ENCODE results near the gene PCDHGA7.
"Not testable (repeated sequence)": the region's sequence is repeated elsewhere in the genome, so short reads cannot be mapped to it uniquely, and the experiment has no call there.

Gene PCDHGA7

GRCh38 chr5:141371572-141372475 lies 10.7 kb upstream of the PCDHGA7 start:
- H3K36me3 ChIP-seq (ENCODE audit: control insufficient read depth in 1 of 2, insufficient read depth in 2 of 2, low read length in 2 of 2), result peaks cover 2 to 3% of the 10 kb centered on the region in 2 experiments
- no CpG with 5 or more reads among the region's 69 CpGs for WGBS (ENCODE audit: extremely low coverage, insufficient coverage, insufficient read length)
- no peak overlapping the region for H3K27ac ChIP-seq (ENCODE audit: low read depth, low read length)
- H3K4me3 ChIP-seq (ENCODE audit: low read depth, low read length), result peak overlapping the region; percentile 13
- H4K8ac ChIP-seq (ENCODE audit: low read depth, low read length), result no peak overlapping the region
- H2AFZ ChIP-seq (ENCODE audit: insufficient read depth, low read length, poor library complexity), result no peak overlapping the region
- no peak overlapping the region for H3K23ac ChIP-seq (ENCODE audit: low read length)
- no peaks in the 10 kb centered on the region for H3K79me1 ChIP-seq (ENCODE audit: low read length)
- H2AK5ac ChIP-seq (ENCODE audit: low read length), result no peak overlapping the region
- no peak overlapping the region for H2BK120ac ChIP-seq (ENCODE audit: insufficient read depth, low read length, poor library complexity)
- no peak for DNase-seq
- no peak overlapping the region for H3K4me2 ChIP-seq (ENCODE audit: low read length)
- no peaks in the 10 kb centered on the region for H3K79me2 ChIP-seq (ENCODE audit: control insufficient read depth, insufficient read depth, low read length, poor library complexity)
- H3K9me3 ChIP-seq (ENCODE audit: insufficient read depth, low read depth, low read length), result peaks cover 36% of the 10 kb centered on the region
- no peak overlapping the region for H3K4ac ChIP-seq (ENCODE audit: low read depth, low read length)
- no peak overlapping the region for H4K12ac ChIP-seq (ENCODE audit: low read depth, low read length)
- no peak overlapping the region for H3K18ac ChIP-seq (ENCODE audit: low read length)
- no peak overlapping the region for H3K9ac ChIP-seq (ENCODE audit: low read length)
- no peak overlapping the region for H3K14ac ChIP-seq (ENCODE audit: low read length)
- no peak overlapping the region for H2BK5ac ChIP-seq (ENCODE audit: low read depth, low read length, poor library complexity)
- no peak overlapping the region for H4K91ac ChIP-seq (ENCODE audit: low read depth, low read length)
- no peaks in the 10 kb centered on the region for H3K27me3 ChIP-seq (ENCODE audit: insufficient read depth, low read length)
- no peaks in the 10 kb centered on the region for H3K4me1 ChIP-seq (ENCODE audit: control insufficient read depth in 1 of 2, insufficient read depth in 2 of 2, low read length in 2 of 2)
- no peak overlapping the region for H2BK12ac ChIP-seq (ENCODE audit: low read length)

GRCh38 chr5:141373673-141374317 lies 8.7 kb upstream of the PCDHGA7 start, which contains the start of gene PCDHGA6:
PCDHGA6 (plus strand) TSS chr5:141373891; CDS start chr5:141374084, 193 bp downstream.
- no peak within 1 kb of the TSS for H4K12ac ChIP-seq (ENCODE audit: low read depth, low read length)
- H2BK12ac ChIP-seq (ENCODE audit: low read length), result no peak within 1 kb of the TSS
- peaks cover 2 to 3% of the 10 kb centered on the region in 2 experiments for H3K36me3 ChIP-seq (ENCODE audit: control insufficient read depth in 1 of 2, insufficient read depth in 2 of 2, low read length in 2 of 2)
- H2BK5ac ChIP-seq (ENCODE audit: low read depth, low read length, poor library complexity), result no peak within 1 kb of the TSS
- H3K9me3 ChIP-seq (ENCODE audit: insufficient read depth, low read depth, low read length), result peaks cover 36% of the 10 kb centered on the region
- WGBS (ENCODE audit: extremely low coverage, insufficient coverage, insufficient read length), result no CpG with 5 or more reads among the region's 27 CpGs
- H3K79me1 ChIP-seq (ENCODE audit: low read length), result no peaks in the 10 kb centered on the region
- H3K27ac ChIP-seq (ENCODE audit: low read depth, low read length), result no peak within 1 kb of the TSS
- H3K4me3 ChIP-seq (ENCODE audit: low read depth, low read length), result peak within 1 kb of the TSS; percentile 3
- no peak within 1 kb of the TSS for H4K91ac ChIP-seq (ENCODE audit: low read depth, low read length)
- no peak within 1 kb of the TSS for H2AFZ ChIP-seq (ENCODE audit: insufficient read depth, low read length, poor library complexity)
- no peak within 1 kb of the TSS for H3K9ac ChIP-seq (ENCODE audit: low read length)
- no peak within 1 kb of the TSS for H3K18ac ChIP-seq (ENCODE audit: low read length)
- H3K4ac ChIP-seq (ENCODE audit: low read depth, low read length), result no peak within 1 kb of the TSS
- DNase-seq, result peak in 1 of 2 donors; percentile 29
- no peak within 1 kb of the TSS for H3K23ac ChIP-seq (ENCODE audit: low read length)
- H3K4me2 ChIP-seq (ENCODE audit: low read length), result no peak within 1 kb of the TSS
- H2BK120ac ChIP-seq (ENCODE audit: insufficient read depth, low read length, poor library complexity), result no peak within 1 kb of the TSS
- H3K27me3 ChIP-seq (ENCODE audit: insufficient read depth, low read length), result no peaks in the 10 kb centered on the region
- H3K79me2 ChIP-seq (ENCODE audit: control insufficient read depth, insufficient read depth, low read length, poor library complexity), result no peaks in the 10 kb centered on the region
- H3K4me1 ChIP-seq (ENCODE audit: control insufficient read depth in 1 of 2, insufficient read depth in 2 of 2, low read length in 2 of 2), result no peaks in the 10 kb centered on the region
- H3K14ac ChIP-seq (ENCODE audit: low read length), result no peak within 1 kb of the TSS
- H2AK5ac ChIP-seq (ENCODE audit: low read length), result no peak within 1 kb of the TSS
- H4K8ac ChIP-seq (ENCODE audit: low read depth, low read length), result no peak within 1 kb of the TSS

- no peaks in the 10 kb centered on the region for H3K27me3 ChIP-seq (ENCODE audit: insufficient read depth, low read length)
These were observed 7.9 kb upstream of the PCDHGA7 start for GRCh38 chr5:141374627-141375026.

GRCh38 chr5:141375444-141376155 lies 6.9 kb upstream of the PCDHGA7 start:
- H4K91ac ChIP-seq (ENCODE audit: low read depth, low read length); H4K8ac ChIP-seq (ENCODE audit: low read depth, low read length); H3K79me1 ChIP-seq (ENCODE audit: low read length); DNase-seq; H2BK12ac ChIP-seq (ENCODE audit: low read length); H3K27me3 ChIP-seq (ENCODE audit: insufficient read depth, low read length); H2AK5ac ChIP-seq (ENCODE audit: low read length); H3K9ac ChIP-seq (ENCODE audit: low read length); H3K36me3 ChIP-seq (ENCODE audit: control insufficient read depth in 1 of 2, insufficient read depth in 2 of 2, low read length in 2 of 2); H4K12ac ChIP-seq (ENCODE audit: low read depth, low read length); H2BK5ac ChIP-seq (ENCODE audit: low read depth, low read length, poor library complexity); H3K79me2 ChIP-seq (ENCODE audit: control insufficient read depth, insufficient read depth, low read length, poor library complexity); H2BK120ac ChIP-seq (ENCODE audit: insufficient read depth, low read length, poor library complexity); H3K4me1 ChIP-seq (ENCODE audit: control insufficient read depth in 1 of 2, insufficient read depth in 2 of 2, low read length in 2 of 2); H3K14ac ChIP-seq (ENCODE audit: low read length); H2AFZ ChIP-seq (ENCODE audit: insufficient read depth, low read length, poor library complexity); H3K4me3 ChIP-seq (ENCODE audit: low read depth, low read length); H3K4me2 ChIP-seq (ENCODE audit: low read length); H3K4ac ChIP-seq (ENCODE audit: low read depth, low read length); H3K18ac ChIP-seq (ENCODE audit: low read length); H3K27ac ChIP-seq (ENCODE audit: low read depth, low read length); H3K23ac ChIP-seq (ENCODE audit: low read length): not testable (repeated sequence)
- peaks cover 36% of the 10 kb centered on the region for H3K9me3 ChIP-seq (ENCODE audit: insufficient read depth, low read depth, low read length)
- WGBS (ENCODE audit: extremely low coverage, insufficient coverage, insufficient read length), result no CpG with 5 or more reads among the region's 48 CpGs

More at GRCh38 chr5:141374627-141375026, 7.9 kb upstream of the PCDHGA7 start:
- H3K79me1 ChIP-seq (ENCODE audit: low read length), result no peaks in the 10 kb centered on the region
- no peak overlapping the region for H2BK120ac ChIP-seq (ENCODE audit: insufficient read depth, low read length, poor library complexity)
- no peak overlapping the region for H2AK5ac ChIP-seq (ENCODE audit: low read length)
- H3K9ac ChIP-seq (ENCODE audit: low read length), result no peak overlapping the region
- H3K4me1 ChIP-seq (ENCODE audit: control insufficient read depth in 1 of 2, insufficient read depth in 2 of 2, low read length in 2 of 2), result no peaks in the 10 kb centered on the region
- H4K8ac ChIP-seq (ENCODE audit: low read depth, low read length), result no peak overlapping the region
- WGBS (ENCODE audit: extremely low coverage, insufficient coverage, insufficient read length), result no CpG with 5 or more reads among the region's 14 CpGs
- no peaks in the 10 kb centered on the region for H3K79me2 ChIP-seq (ENCODE audit: control insufficient read depth, insufficient read depth, low read length, poor library complexity)
- DNase-seq, result no peak
- no peak overlapping the region for H2BK5ac ChIP-seq (ENCODE audit: low read depth, low read length, poor library complexity)
- no peak overlapping the region for H3K4me2 ChIP-seq (ENCODE audit: low read length)
- H3K18ac ChIP-seq (ENCODE audit: low read length), result no peak overlapping the region
- no peak overlapping the region for H4K91ac ChIP-seq (ENCODE audit: low read depth, low read length)
- H2BK12ac ChIP-seq (ENCODE audit: low read length), result no peak overlapping the region
- H2AFZ ChIP-seq (ENCODE audit: insufficient read depth, low read length, poor library complexity), result no peak overlapping the region
- H3K4me3 ChIP-seq (ENCODE audit: low read depth, low read length), result no peak overlapping the region
- H3K27ac ChIP-seq (ENCODE audit: low read depth, low read length), result no peak overlapping the region
- H3K14ac ChIP-seq (ENCODE audit: low read length), result no peak overlapping the region
- peaks cover 2 to 3% of the 10 kb centered on the region in 2 experiments for H3K36me3 ChIP-seq (ENCODE audit: control insufficient read depth in 1 of 2, insufficient read depth in 2 of 2, low read length in 2 of 2)
- H3K9me3 ChIP-seq (ENCODE audit: insufficient read depth, low read depth, low read length), result peaks cover 36% of the 10 kb centered on the region
- no peak overlapping the region for H4K12ac ChIP-seq (ENCODE audit: low read depth, low read length)
- H3K23ac ChIP-seq (ENCODE audit: low read length), result no peak overlapping the region
- no peak overlapping the region for H3K4ac ChIP-seq (ENCODE audit: low read depth, low read length)
